ENCODE results near the gene CHST1. TPM values are rescaled to one million over a fixed set of nuclear protein-coding genes. Genes with fewer than 3 reads are reported as not detected.

The CHST1 gene
- total RNA-seq, 4 donors from 2014 or later = 0.30 to 1.7 (median 1.4) TPM

- intact Hi-C loops (cut with DNase I; ENCODE audit: low total_unique reads) = no loop called here
These were observed 13.3 kb downstream of the CHST1 start for GRCh38 chr11:45651841-45652749.

GRCh38 chr11:45651156-45651555 is 14.3 kb downstream of the CHST1 start:
- peak in 1 of 2 donors; percentile 60 for DNase-seq (ENCODE audit: low spot score in 2 of 2)
- H3K4me3 ChIP-seq (ENCODE audit: low read depth, poor library complexity, severe bottlenecking) = no peak overlapping the region
- TF ChIP-seq, protein P1, sequence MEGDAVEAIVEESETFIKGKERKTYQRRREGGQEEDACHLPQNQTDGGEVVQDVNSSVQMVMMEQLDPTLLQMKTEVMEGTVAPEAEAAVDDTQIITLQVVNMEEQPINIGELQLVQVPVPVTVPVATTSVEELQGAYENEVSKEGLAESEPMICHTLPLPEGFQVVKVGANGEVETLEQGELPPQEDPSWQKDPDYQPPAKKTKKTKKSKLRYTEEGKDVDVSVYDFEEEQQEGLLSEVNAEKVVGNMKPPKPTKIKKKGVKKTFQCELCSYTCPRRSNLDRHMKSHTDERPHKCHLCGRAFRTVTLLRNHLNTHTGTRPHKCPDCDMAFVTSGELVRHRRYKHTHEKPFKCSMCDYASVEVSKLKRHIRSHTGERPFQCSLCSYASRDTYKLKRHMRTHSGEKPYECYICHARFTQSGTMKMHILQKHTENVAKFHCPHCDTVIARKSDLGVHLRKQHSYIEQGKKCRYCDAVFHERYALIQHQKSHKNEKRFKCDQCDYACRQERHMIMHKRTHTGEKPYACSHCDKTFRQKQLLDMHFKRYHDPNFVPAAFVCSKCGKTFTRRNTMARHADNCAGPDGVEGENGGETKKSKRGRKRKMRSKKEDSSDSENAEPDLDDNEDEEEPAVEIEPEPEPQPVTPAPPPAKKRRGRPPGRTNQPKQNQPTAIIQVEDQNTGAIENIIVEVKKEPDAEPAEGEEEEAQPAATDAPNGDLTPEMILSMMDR (IDR thresholded peaks at IDR 0.05) = no peak
- TF ChIP-seq POLR2A (IDR thresholded peaks at IDR 0.05) = no peak
- WGBS, 2 donors = 77 to 83% methylated on average over 9 of the region's 9 CpGs
- intact Hi-C loops (cut with DNase I; ENCODE audit: low total_unique reads) = no loop called here

More at GRCh38 chr11:45651841-45652749, 13.3 kb downstream of the CHST1 start:
- DNase-seq (ENCODE audit: low spot score in 2 of 2) = peak in 1 of 2 donors; percentile 79
- H3K4me3 ChIP-seq (ENCODE audit: low read depth, poor library complexity, severe bottlenecking) = no peak overlapping the region
- TF ChIP-seq POLR2A (IDR thresholded peaks at IDR 0.05) = no peak
- TF ChIP-seq, protein P1 (IDR thresholded peaks at IDR 0.05) = no peak
- 72 to 77% methylated on average over 20 of the region's 20 CpGs for WGBS, 2 donors

GRCh38 chr11:45650166-45651095 is 15.0 kb downstream of the CHST1 start:
- peak in 1 of 2 donors; percentile 81 for DNase-seq (ENCODE audit: low spot score in 2 of 2)
- intact Hi-C loops (cut with DNase I; ENCODE audit: low total_unique reads) = no loop called here
- no peak overlapping the region for H3K4me3 ChIP-seq (ENCODE audit: low read depth, poor library complexity, severe bottlenecking)
- WGBS, 2 donors = 78 to 84% methylated on average over 73 to 75 of the region's 75 CpGs
- TF ChIP-seq, protein P1 (IDR thresholded peaks at IDR 0.05) = no peak
- no peak for TF ChIP-seq POLR2A (IDR thresholded peaks at IDR 0.05)

DNA sequence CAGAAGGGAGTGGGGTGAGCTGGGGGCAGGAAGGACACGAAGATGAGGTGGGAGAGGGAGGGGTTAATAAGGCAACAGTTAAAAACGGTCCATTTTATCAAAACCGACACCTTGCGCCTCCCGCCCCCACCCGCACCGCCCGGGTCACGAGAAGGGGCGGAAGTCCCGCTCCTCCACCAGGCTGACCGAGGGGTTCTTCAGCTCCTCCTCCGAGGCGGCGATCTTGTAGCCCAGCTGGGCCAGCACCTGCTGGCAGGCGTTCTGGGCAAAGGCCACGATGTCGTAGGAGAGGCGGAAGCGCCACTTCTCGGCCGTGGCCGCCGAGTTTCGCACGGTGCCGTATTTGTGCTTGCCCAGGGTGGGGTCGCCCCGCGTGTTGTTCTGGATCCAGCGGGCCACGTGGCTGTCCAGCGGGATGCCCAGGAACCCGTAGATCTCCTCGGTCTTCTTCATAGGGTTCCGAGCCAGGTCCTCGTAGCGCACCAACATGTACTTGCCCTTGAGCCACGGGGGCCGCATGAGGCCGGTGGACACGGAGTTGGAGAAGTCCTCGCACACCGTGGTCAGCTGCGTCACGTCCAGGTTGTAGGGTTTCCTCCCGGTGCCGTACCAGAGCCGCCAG is 15.8 kb downstream of the CHST1 start:
- no peak overlapping the region for H3K4me3 ChIP-seq (ENCODE audit: low read depth, poor library complexity, severe bottlenecking)
- TF ChIP-seq POLR2A (IDR thresholded peaks at IDR 0.05) = no peak
- WGBS, 2 donors = 87% methylated on average over 36 to 49 of the region's 49 CpGs
- DNase-seq (ENCODE audit: low spot score in 2 of 2) = peak in 1 of 2 donors; percentile 57
- intact Hi-C loops (cut with DNase I; ENCODE audit: low total_unique reads) = no loop called here

DNA sequence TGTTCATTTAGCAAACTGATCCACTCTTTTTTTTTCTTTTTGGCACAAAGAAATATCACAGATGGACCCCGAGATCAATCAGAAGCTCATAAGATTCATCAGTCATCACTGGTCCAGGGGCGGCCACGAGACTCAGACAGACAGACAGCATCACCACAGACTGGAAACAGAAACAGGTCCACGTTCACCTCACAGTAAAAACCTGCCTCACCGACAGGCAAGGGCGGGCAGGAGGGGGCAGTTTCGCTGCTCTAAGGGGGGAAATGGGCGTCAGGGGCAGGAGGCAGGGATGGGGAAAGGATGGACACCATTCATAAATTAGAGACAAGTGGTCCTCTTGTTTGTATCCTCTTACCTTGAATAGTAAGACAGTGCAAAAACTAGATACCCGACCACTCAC is 16.5 kb downstream of the CHST1 start:
- 82 to 83% methylated on average over 9 of the region's 9 CpGs for WGBS, 2 donors
- TF ChIP-seq, protein P1 (IDR thresholded peaks at IDR 0.05) = no peak
- no peak for TF ChIP-seq POLR2A (IDR thresholded peaks at IDR 0.05)
- no peak overlapping the region for H3K4me3 ChIP-seq (ENCODE audit: low read depth, poor library complexity, severe bottlenecking)
- intact Hi-C loops (cut with DNase I; ENCODE audit: low total_unique reads) = no loop called here
- DNase-seq (ENCODE audit: low spot score in 2 of 2) = no peak
